HEK293 (cell line): ENCODE results near the gene CCNG1.

Source experiments
- CTCF ChIA-PET: fragments of 350-600 bp; formaldehyde crosslinking; extraction: SDS; loops from one replicate; lab custom pipeline; 2021; ENCODE audit warnings: antibody characterized with exemption; lab: Yijun Ruan, JAX
- POLR2A ChIA-PET: fragments of 300-600 bp; formaldehyde crosslinking; extraction: SDS; loops from one replicate; lab custom pipeline; 2020; ENCODE audit warnings: antibody characterized with exemption, inconsistent platforms; lab: Yijun Ruan, JAX
- H3K27ac ChIP-seq: fragments of 200-500 bp; sonication (Bioruptor generic); 2 replicates; pipeline ENCODE4 v1.5.1; 2014; ENCODE audit warnings: low read depth, low read length, control low read depth, inconsistent platforms; ENCODE audit errors: extremely low read depth
- H3K36me3 ChIP-seq, 2 experiments: fragments of 200-500 bp in 1 of 2; sonication (Bioruptor generic) in 1 of 2; 1 replicate in 1 of 2; 2 replicates in 1 of 2; pipeline ENCODE4 v1.5.1; 2014 to 2017; ENCODE audit warnings: inconsistent platforms in 2 of 2, low read length in 2 of 2; ENCODE audit not compliant: control insufficient read depth in 2 of 2, insufficient read depth in 1 of 2
- H3K4me1 ChIP-seq: fragments of 200-500 bp; sonication (Bioruptor generic); 2 replicates; pipeline ENCODE4 v1.5.1; 2014; ENCODE audit warnings: mild to moderate bottlenecking, low read length, inconsistent platforms; ENCODE audit not compliant: control insufficient read depth, insufficient read depth
- H3K4me3 ChIP-seq: 2 replicates; pipeline ENCODE4 v1.5.1; 2011; ENCODE audit warnings: low read depth, mild to moderate bottlenecking, control low read depth, low read length, moderate library complexity
- H3K9me3 ChIP-seq: fragments of 200-500 bp; sonication (Bioruptor generic); 2 replicates; pipeline ENCODE4 v1.5.1; 2014; ENCODE audit warnings: low read depth, low read length, inconsistent platforms; ENCODE audit not compliant: control insufficient read depth, insufficient read depth
- CTCF ChIP-seq: fragments of 450-650 bp; formaldehyde crosslinking; IDR thresholded peaks from 2 replicates; pipeline ENCODE4 v1.5.1; 2016; ENCODE audit warnings: missing biosample characterization, missing genetic modification characterization
- GFI1B ChIP-seq: fragments of 450-650 bp; formaldehyde crosslinking; IDR thresholded peaks from 2 replicates; pipeline ENCODE4 v1.5.1; 2016; ENCODE audit warnings: missing biosample characterization, missing genetic modification characterization
- GLI2 ChIP-seq: fragments of 450-650 bp; formaldehyde crosslinking; IDR thresholded peaks from 2 replicates; pipeline ENCODE4; 2017; ENCODE audit warnings: missing biosample characterization, missing genetic modification characterization, low read depth, borderline replicate concordance
- INSM2 ChIP-seq: fragments of 450-650 bp; formaldehyde crosslinking; IDR thresholded peaks from 2 replicates; pipeline ENCODE4 v1.5.1; 2016; ENCODE audit warnings: missing biosample characterization, missing genetic modification characterization
- KLF7 ChIP-seq: fragments of 450-650 bp; formaldehyde crosslinking; IDR thresholded peaks from 2 replicates; pipeline ENCODE4 v1.5.1; 2016; ENCODE audit warnings: missing biosample characterization, missing genetic modification characterization, borderline replicate concordance
- MEIS1 ChIP-seq: sonication (generic); formaldehyde crosslinking; IDR thresholded peaks from 2 replicates; pipeline ENCODE4 v1.8.1; 2022; ENCODE audit warnings: missing genetic modification reagents, mild to moderate bottlenecking, borderline replicate concordance
- MZF1 ChIP-seq: fragments of 450-650 bp; formaldehyde crosslinking; IDR thresholded peaks from 2 replicates; pipeline ENCODE4 v1.5.1; 2017; ENCODE audit warnings: missing biosample characterization, missing genetic modification characterization, borderline replicate concordance
- TSHZ1 ChIP-seq: fragments of 450-650 bp; formaldehyde crosslinking; IDR thresholded peaks from 2 replicates; pipeline ENCODE4 v1.5.1; 2016; ENCODE audit warnings: missing biosample characterization, missing genetic modification characterization, borderline replicate concordance
- ZBTB48 ChIP-seq: fragments of 450-650 bp; formaldehyde crosslinking; IDR thresholded peaks from 2 replicates; pipeline ENCODE4 v1.5.1; 2016; ENCODE audit warnings: missing biosample characterization, missing genetic modification characterization
- ZBTB49 ChIP-seq: fragments of 450-650 bp; formaldehyde crosslinking; IDR thresholded peaks from 2 replicates; pipeline ENCODE4 v1.5.1; 2016; ENCODE audit warnings: missing biosample characterization, missing genetic modification characterization, low read depth
- ZNF121 ChIP-seq: fragments of 450-650 bp; formaldehyde crosslinking; IDR thresholded peaks from 2 replicates; pipeline ENCODE4 v1.5.1; 2016; ENCODE audit warnings: missing biosample characterization, missing genetic modification characterization
- ZNF175 ChIP-seq: fragments of 450-650 bp; formaldehyde crosslinking; IDR thresholded peaks from 2 replicates; pipeline ENCODE4 v1.5.1; 2016; ENCODE audit warnings: missing biosample characterization, missing genetic modification characterization
- ZNF248 ChIP-seq: fragments of 450-650 bp; formaldehyde crosslinking; IDR thresholded peaks from 2 replicates; pipeline ENCODE4 v1.5.1; 2017; ENCODE audit warnings: missing biosample characterization, missing genetic modification characterization
- ZNF449 ChIP-seq: fragments of 450-650 bp; formaldehyde crosslinking; IDR thresholded peaks from 2 replicates; pipeline ENCODE4 v1.5.1; 2017; ENCODE audit warnings: missing biosample characterization, mild to moderate bottlenecking, missing genetic modification characterization, moderate library complexity
- ZNF510 ChIP-seq: fragments of 450-650 bp; formaldehyde crosslinking; IDR thresholded peaks from 2 replicates; pipeline ENCODE4 v1.5.1; 2018; ENCODE audit warnings: mild to moderate bottlenecking, missing genetic modification characterization, missing biosample characterization; ENCODE audit not compliant: insufficient replicate concordance
- ZNF513 ChIP-seq: fragments of 450-650 bp; IDR thresholded peaks from 2 replicates; pipeline ENCODE4 v1.5.1; 2018; ENCODE audit warnings: missing biosample characterization, missing genetic modification characterization
- ZNF558 ChIP-seq: fragments of 450-650 bp; formaldehyde crosslinking; IDR thresholded peaks from 2 replicates; pipeline ENCODE4 v1.5.1; 2016; ENCODE audit warnings: missing biosample characterization, missing genetic modification characterization
- ZNF629 ChIP-seq: fragments of 450-650 bp; formaldehyde crosslinking; IDR thresholded peaks from 2 replicates; pipeline ENCODE4 v1.5.1; 2017; ENCODE audit warnings: missing biosample characterization, missing genetic modification characterization
- ZNF704 ChIP-seq: fragments of 450-650 bp; formaldehyde crosslinking; IDR thresholded peaks from 2 replicates; pipeline ENCODE4 v1.5.1; 2016; ENCODE audit warnings: missing biosample characterization, missing genetic modification characterization

CCNG1 gene

GRCh38 chr5:163459819-163460561, 22.6 kb downstream of the CCNG1 start, which contains the start of gene NUDCD2 (continued):
- TF ChIP-seq ZNF175 (tag by site-specific recombination), result no peak

- Histone ChIP-seq H3K4me3 (peak within 1 kb of the TSS; percentile 84), H3K4me1 (peaks cover 10% of the 10 kb centered on the region), H3K27ac (peak within 1 kb of the TSS; percentile 99), H3K9me3 (no peaks in the 10 kb centered on the region), H3K36me3 (peaks cover 25 to 30% of the 10 kb centered on the region in 2 experiments)
- POLR2A ChIA-PET, result interaction anchor here (0.6 to 5.4 kb wide), 22 partner anchors 10 to 836 kb away, joined by 3 to 166 read pairs (median 4); partner anchors contain the start of genes CCNG1 and MAT2B
- CTCF ChIA-PET, result interaction anchor here (0.5 to 1.2 kb wide), 5 partner anchors 10 to 111 kb away, joined by 3 to 7 read pairs (median 4); partner anchors contain the start of gene MAT2B
- no peak for TF ChIP-seq GLI2
- TF ChIP-seq MEIS1, result no peak
- TF ChIP-seq ZNF510, result no peak
- TF ChIP-seq MZF1 (tag by site-specific recombination), result 0 out of 2 replicates have a peak, but pooled peaks have one; percentile 19
- no peak for TF ChIP-seq ZNF121 (tag by site-specific recombination)
- no peak for TF ChIP-seq ZNF704 (tag by site-specific recombination)
- no peak for TF ChIP-seq ZNF629 (tag by site-specific recombination)
- no peak for TF ChIP-seq INSM2 (tag by site-specific recombination)
- TF ChIP-seq ZBTB49 (tag by site-specific recombination), result no peak
- 0 out of 2 replicates have a peak, but pooled peaks have one; percentile 51 for TF ChIP-seq ZNF449
- TF ChIP-seq CTCF (tag by site-specific recombination), result no peak
- peak; percentile 64; the same call in 1 of the 2 replicates for TF ChIP-seq KLF7 (tag by site-specific recombination)
- TF ChIP-seq ZNF513 (tag by site-specific recombination), result no peak
- TF ChIP-seq ZNF558 (tag by site-specific recombination), result no peak
- TF ChIP-seq TSHZ1, result no peak
- TF ChIP-seq ZBTB48 (tag by site-specific recombination), result 0 out of 2 replicates have a peak, but pooled peaks have one; percentile 39
- no peak for TF ChIP-seq ZNF248 (tag by site-specific recombination)
- TF ChIP-seq GFI1B, result no peak
Observed at GRCh38 chr5:163460562-163461171, 23.3 kb downstream of the CCNG1 start, which contains the start of gene HMMR. Gene HMMR, plus strand, starts transcription at chr5:163460632. Its CDS starts 61 bp downstream, at chr5:163460693.
